ENCODE measurements around the gene SHB. TPM values are rescaled to one million over a fixed set of nuclear protein-coding genes. Genes with fewer than 3 reads are reported as not detected.
A peak's percentile ranks its signal among the peaks of the same experiment; 100 is the strongest.

The SHB gene
- total RNA-seq, 1 experiment from 2014 or later = 12.2 TPM

- TF ChIP-seq ZNF532 (CRISPR knock-in tag; IDR thresholded peaks at IDR 0.05; ENCODE audit: borderline replicate concordance) = no peak
- TF ChIP-seq ESRRA (CRISPR knock-in tag; IDR thresholded peaks at IDR 0.05; ENCODE audit: borderline replicate concordance) = no peak
- TF ChIP-seq E2F4 (CRISPR knock-in tag; IDR thresholded peaks at IDR 0.05; ENCODE audit: borderline replicate concordance, low read depth) = no peak
Measured at GRCh38 chr9:38090170-38090569, 21.1 kb upstream of the SHB start (continued).

- Mint-ChIP-seq H3K4me1 (peaks cover 25% of the 10 kb centered on the region), H3K4me3 (no peak overlapping the region), H3K27ac (no peak overlapping the region), H3K27me3 (ENCODE audit: low read depth) (no peaks in the 10 kb centered on the region; the same call in 1 of the 2 replicates), H3K36me3 (no peaks in the 10 kb centered on the region), H3K9me3 (no peaks in the 10 kb centered on the region)
- ATAC-seq (peak; percentile 66), DNase-seq (ENCODE audit: low spot score) (no peak)
- TF ChIP-seq TP53 (CRISPR knock-in tag; IDR thresholded peaks at IDR 0.05) (no peak), ZNF317 (CRISPR knock-in tag; IDR thresholded peaks at IDR 0.05; ENCODE audit: borderline replicate concordance, low read depth) (no peak), ATF3 (CRISPR knock-in tag; conservative IDR thresholded peaks at IDR 0.05) (no peak)
- ChIA-PET CTCF (interaction anchor here (0.9 to 4.7 kb wide), 6 partner anchors 31 to 137 kb away, joined by 3 to 61 read pairs (median 6); no protein-coding TSS in a partner anchor), POLR2A (no interaction called here)
Measured at GRCh38 chr9:38089387-38090165, 20.5 kb upstream of the SHB start.

GRCh38 chr9:38088006-38088925, 19.2 kb upstream of the SHB start:
- no peak overlapping the region for H3K4me3 Mint-ChIP-seq
- peaks cover 25% of the 10 kb centered on the region for H3K4me1 Mint-ChIP-seq
- POLR2A ChIA-PET = interaction anchor here (0.7 kb wide), 1 partner anchor 175 kb away, joined by 3 read pairs; no protein-coding TSS in a partner anchor
- H3K27ac Mint-ChIP-seq = no peak overlapping the region
- CTCF ChIA-PET = interaction anchor here (0.5 to 4.7 kb wide), 61 partner anchors 8 to 577 kb away, joined by 3 to 61 read pairs (median 4); partner anchors contain the start of genes ALDH1B1, EXOSC3 and SHB
- DNase-seq (ENCODE audit: low spot score) = peak; percentile 90
- peak; percentile 88 for ATAC-seq
- TF ChIP-seq CTCF (IDR thresholded peaks at IDR 0.05) = peak; percentile 98
- TF ChIP-seq ZNF532 (CRISPR knock-in tag; IDR thresholded peaks at IDR 0.05; ENCODE audit: borderline replicate concordance) = no peak
- H3K36me3 Mint-ChIP-seq = no peaks in the 10 kb centered on the region
- no peaks in the 10 kb centered on the region; the same call in 1 of the 2 replicates for H3K27me3 Mint-ChIP-seq (ENCODE audit: low read depth)
- H3K9me3 Mint-ChIP-seq = no peaks in the 10 kb centered on the region

Measured in WTC11 (cell line).